ENCODE results near the gene ARHGAP24.

ARHGAP24 gene

DNA sequence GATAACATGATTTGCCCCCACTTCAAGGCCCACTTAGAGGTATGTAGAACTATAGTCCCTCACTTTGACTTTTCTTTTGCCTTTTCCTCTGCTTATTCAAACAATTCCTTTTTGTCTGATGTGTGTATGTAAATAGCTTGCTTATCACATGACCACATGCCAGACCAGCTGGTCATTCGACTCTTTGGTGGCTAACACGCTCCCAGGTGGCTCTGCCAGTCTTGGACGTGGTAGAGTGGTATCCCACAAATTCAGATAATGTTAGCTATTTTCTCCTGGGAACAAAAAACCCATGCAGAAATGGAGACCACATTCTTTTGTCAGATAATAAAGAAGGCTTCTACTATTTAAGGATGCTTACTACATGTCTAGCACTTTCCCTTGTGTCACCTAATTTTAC lies 47.9 kb downstream of the ARHGAP24 start:
- H3K4me1 ChIP-seq (ENCODE audit: control insufficient read depth, low read depth, low read length): no peaks in the 10 kb centered on the region
- DNase-seq: peak; percentile 30
- no peak overlapping the region for H3K56ac ChIP-seq (ENCODE audit: low read length)
- H3K79me2 ChIP-seq (ENCODE audit: control insufficient read depth, insufficient read depth, low read length): no peaks in the 10 kb centered on the region
- no peak overlapping the region for H2AK5ac ChIP-seq (ENCODE audit: low read length)
- no peak overlapping the region for H3K9ac ChIP-seq (ENCODE audit: low read length)
- H4K5ac ChIP-seq (ENCODE audit: low read length): no peak overlapping the region
- no peak overlapping the region for H3K4me3 ChIP-seq (ENCODE audit: low read length)
- no peak overlapping the region for H3K23ac ChIP-seq (ENCODE audit: low read length)
- no peaks in the 10 kb centered on the region for H3K79me1 ChIP-seq (ENCODE audit: low read length)
- no peak overlapping the region for H3K4me2 ChIP-seq (ENCODE audit: low read length)
- H3K36me3 ChIP-seq (ENCODE audit: control insufficient read depth, insufficient read depth, low read length): no peaks in the 10 kb centered on the region
- no peak overlapping the region for H2BK120ac ChIP-seq (ENCODE audit: low read depth, low read length)
- H2BK15ac ChIP-seq (replicated peaks; ENCODE audit: low read depth): no peak overlapping the region
- WGBS (ENCODE audit: extremely low coverage, insufficient coverage, low lambda C conversion rate): no CpG with 5 or more reads among the region's 3 CpGs
- H4K8ac ChIP-seq (ENCODE audit: low read depth, low read length): no peak overlapping the region
- H3K4ac ChIP-seq (ENCODE audit: low read depth, low read length): no peak overlapping the region
- H3K27me3 ChIP-seq (ENCODE audit: insufficient read depth, low read length, poor library complexity): no peaks in the 10 kb centered on the region
- no peak overlapping the region for H3K18ac ChIP-seq (ENCODE audit: low read length)
- H2BK5ac ChIP-seq (ENCODE audit: low read length): no peak overlapping the region
- H3K27ac ChIP-seq (ENCODE audit: low read depth, low read length): no peak overlapping the region

DNA sequence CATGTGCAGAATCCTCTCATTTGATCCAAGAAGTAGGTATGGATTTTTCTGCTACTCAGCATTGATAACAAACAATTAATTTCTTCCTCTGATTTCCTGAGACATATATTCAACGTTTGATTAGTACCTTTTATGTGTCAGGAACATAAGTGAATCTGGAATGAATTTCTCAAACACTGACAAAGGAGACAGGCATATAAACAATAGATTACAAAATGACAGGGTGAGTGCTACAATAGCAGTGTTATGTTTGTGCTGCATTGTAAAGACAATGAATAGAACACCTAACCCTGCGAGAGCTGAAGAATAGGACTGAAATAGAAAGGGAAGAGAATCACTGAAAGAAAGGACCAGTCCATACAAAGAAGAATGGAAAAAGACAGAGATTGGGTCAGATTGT lies 52.9 kb downstream of the ARHGAP24 start:
- Histone ChIP-seq H3K4me1 (ENCODE audit: control insufficient read depth, low read depth, low read length) (no peaks in the 10 kb centered on the region), H3K4ac (ENCODE audit: low read depth, low read length) (no peak overlapping the region), H2AK5ac (ENCODE audit: low read length) (no peak overlapping the region), H3K23ac (ENCODE audit: low read length) (no peak overlapping the region), H3K36me3 (ENCODE audit: control insufficient read depth, insufficient read depth, low read length) (no peaks in the 10 kb centered on the region), H3K27me3 (ENCODE audit: insufficient read depth, low read length, poor library complexity) (no peaks in the 10 kb centered on the region), H3K79me1 (ENCODE audit: low read length) (no peaks in the 10 kb centered on the region), H2BK15ac (replicated peaks; ENCODE audit: low read depth) (no peak overlapping the region), H3K4me2 (ENCODE audit: low read length) (no peak overlapping the region), H3K27ac (ENCODE audit: low read depth, low read length) (no peak overlapping the region), H3K56ac (ENCODE audit: low read length) (no peak overlapping the region), H2BK5ac (ENCODE audit: low read length) (no peak overlapping the region), H3K4me3 (ENCODE audit: low read length) (no peak overlapping the region), H3K18ac (ENCODE audit: low read length) (no peak overlapping the region), H2BK120ac (ENCODE audit: low read depth, low read length) (no peak overlapping the region), H3K79me2 (ENCODE audit: control insufficient read depth, insufficient read depth, low read length) (no peaks in the 10 kb centered on the region), H3K9ac (ENCODE audit: low read length) (no peak overlapping the region), H4K8ac (ENCODE audit: low read depth, low read length) (no peak overlapping the region), H4K5ac (ENCODE audit: low read length) (no peak overlapping the region)
- no peak for DNase-seq
- no CpG with 5 or more reads among the region's 2 CpGs for WGBS (ENCODE audit: extremely low coverage, insufficient coverage, low lambda C conversion rate)

DNA sequence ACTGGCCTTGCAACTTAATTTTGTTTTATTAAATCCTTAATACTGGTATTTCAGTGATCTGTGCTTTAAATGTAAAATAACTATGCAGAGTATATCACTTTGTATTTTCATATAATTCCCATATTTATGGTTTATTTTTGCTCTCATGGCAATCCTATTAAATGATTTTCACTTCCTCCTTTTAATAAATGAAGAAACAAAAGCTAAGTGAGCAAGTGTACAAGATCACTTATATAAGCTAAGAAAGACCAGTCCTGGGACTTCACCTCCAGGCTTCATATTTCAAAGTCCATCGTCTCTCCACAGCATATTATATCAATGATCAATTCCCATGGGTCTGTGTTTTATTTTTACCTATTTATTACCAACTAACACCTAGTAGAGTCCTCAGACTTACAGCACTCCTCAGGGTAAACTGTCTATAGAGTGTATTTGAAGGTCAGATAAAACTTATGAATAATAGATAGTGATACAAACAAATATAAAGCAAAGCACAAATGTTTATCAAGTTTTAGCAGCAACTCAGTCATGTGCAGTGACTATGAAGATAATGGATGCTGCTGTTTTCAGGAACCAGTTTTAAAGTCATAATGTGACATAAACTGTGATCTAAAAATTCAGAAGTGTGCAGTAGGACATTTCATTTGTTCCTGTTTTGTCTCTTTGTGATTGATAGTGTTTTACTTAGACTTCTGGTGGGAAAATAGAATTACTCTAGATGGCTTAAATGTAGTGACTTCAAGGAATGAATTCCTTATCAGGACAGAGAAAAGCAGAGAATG lies 56.8 kb downstream of the ARHGAP24 start:
- Histone ChIP-seq H3K79me2 (ENCODE audit: control insufficient read depth, insufficient read depth, low read length) (no peaks in the 10 kb centered on the region), H3K27me3 (ENCODE audit: insufficient read depth, low read length, poor library complexity) (no peaks in the 10 kb centered on the region), H4K8ac (ENCODE audit: low read depth, low read length) (no peak overlapping the region), H3K79me1 (ENCODE audit: low read length) (no peaks in the 10 kb centered on the region), H2BK15ac (replicated peaks; ENCODE audit: low read depth) (no peak overlapping the region), H3K4me3 (ENCODE audit: low read length) (no peak overlapping the region), H4K5ac (ENCODE audit: low read length) (no peak overlapping the region), H3K4ac (ENCODE audit: low read depth, low read length) (no peak overlapping the region), H2BK5ac (ENCODE audit: low read length) (no peak overlapping the region), H3K56ac (ENCODE audit: low read length) (no peak overlapping the region), H3K9ac (ENCODE audit: low read length) (no peak overlapping the region), H2BK120ac (ENCODE audit: low read depth, low read length) (no peak overlapping the region), H3K27ac (ENCODE audit: low read depth, low read length) (no peak overlapping the region), H3K36me3 (ENCODE audit: control insufficient read depth, insufficient read depth, low read length) (no peaks in the 10 kb centered on the region), H2AK5ac (ENCODE audit: low read length) (no peak overlapping the region), H3K4me1 (ENCODE audit: control insufficient read depth, low read depth, low read length) (no peaks in the 10 kb centered on the region), H3K23ac (ENCODE audit: low read length) (no peak overlapping the region), H3K18ac (ENCODE audit: low read length) (no peak overlapping the region), H3K4me2 (ENCODE audit: low read length) (no peak overlapping the region)
- WGBS (ENCODE audit: extremely low coverage, insufficient coverage, low lambda C conversion rate): no CpG with 5 or more reads among the region's 1 CpG
- DNase-seq: no peak

DNA sequence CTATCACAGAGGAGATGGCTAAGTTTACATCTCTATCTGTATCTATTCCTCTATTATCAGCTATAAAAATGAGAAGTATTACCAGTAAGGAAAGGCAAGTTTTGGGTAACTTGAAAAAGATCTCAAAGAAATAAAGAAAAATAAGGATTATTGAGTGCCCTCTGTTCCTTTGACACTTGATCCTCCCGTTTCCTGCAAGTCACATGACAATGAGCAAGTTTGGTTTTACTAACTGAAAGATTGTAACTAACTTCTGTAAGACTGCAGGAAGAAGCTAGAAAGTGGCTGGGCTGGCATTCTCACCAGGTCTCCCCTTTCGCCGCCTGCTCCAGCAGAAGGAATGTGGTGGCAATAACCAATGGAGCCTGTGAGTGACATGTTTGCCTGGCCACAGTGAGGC lies 59.2 kb downstream of the ARHGAP24 start:
- DNase-seq: no peak
- Histone ChIP-seq H3K27me3 (ENCODE audit: insufficient read depth, low read length, poor library complexity) (no peaks in the 10 kb centered on the region), H2BK5ac (ENCODE audit: low read length) (no peak overlapping the region), H3K4me1 (ENCODE audit: control insufficient read depth, low read depth, low read length) (no peaks in the 10 kb centered on the region), H3K4ac (ENCODE audit: low read depth, low read length) (no peak overlapping the region), H4K5ac (ENCODE audit: low read length) (no peak overlapping the region), H3K79me1 (ENCODE audit: low read length) (no peaks in the 10 kb centered on the region), H2AK5ac (ENCODE audit: low read length) (no peak overlapping the region), H3K4me2 (ENCODE audit: low read length) (no peak overlapping the region), H3K18ac (ENCODE audit: low read length) (no peak overlapping the region), H2BK120ac (ENCODE audit: low read depth, low read length) (no peak overlapping the region), H3K23ac (ENCODE audit: low read length) (no peak overlapping the region), H3K4me3 (ENCODE audit: low read length) (no peak overlapping the region), H3K9ac (ENCODE audit: low read length) (no peak overlapping the region), H3K27ac (ENCODE audit: low read depth, low read length) (no peak overlapping the region), H4K8ac (ENCODE audit: low read depth, low read length) (no peak overlapping the region), H3K56ac (ENCODE audit: low read length) (no peak overlapping the region), H2BK15ac (replicated peaks; ENCODE audit: low read depth) (no peak overlapping the region), H3K36me3 (ENCODE audit: control insufficient read depth, insufficient read depth, low read length) (no peaks in the 10 kb centered on the region), H3K79me2 (ENCODE audit: control insufficient read depth, insufficient read depth, low read length) (no peaks in the 10 kb centered on the region)
- no CpG with 5 or more reads among the region's 3 CpGs for WGBS (ENCODE audit: extremely low coverage, insufficient coverage, low lambda C conversion rate)

DNA sequence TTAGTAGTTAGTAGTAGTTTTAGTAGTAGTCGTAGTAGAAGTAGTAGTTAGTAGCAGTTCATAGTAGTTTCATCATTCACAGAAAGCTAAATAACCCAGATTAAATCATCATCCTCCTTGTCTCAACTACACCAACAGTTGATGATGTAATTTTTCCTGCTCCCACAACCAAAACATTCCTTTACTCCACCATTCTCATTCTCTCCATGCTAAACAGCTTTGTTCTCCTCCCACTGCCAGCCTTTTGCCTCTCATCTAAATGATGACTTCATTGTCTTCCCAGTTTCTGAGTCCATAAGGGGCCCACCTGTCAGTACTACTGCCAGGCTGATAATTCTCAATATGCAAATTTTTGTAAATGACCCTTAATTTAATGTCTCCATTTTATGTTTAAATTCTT lies 68.9 kb downstream of the ARHGAP24 start:
- no peak overlapping the region for H2BK5ac ChIP-seq (ENCODE audit: low read length)
- H3K36me3 ChIP-seq (ENCODE audit: control insufficient read depth, insufficient read depth, low read length): no peaks in the 10 kb centered on the region
- no peak overlapping the region for H3K27ac ChIP-seq (ENCODE audit: low read depth, low read length)
- WGBS (ENCODE audit: extremely low coverage, insufficient coverage, low lambda C conversion rate): 100% methylated on average over 1 of the region's 1 CpG
- H3K79me2 ChIP-seq (ENCODE audit: control insufficient read depth, insufficient read depth, low read length): no peaks in the 10 kb centered on the region
- no peak overlapping the region for H3K56ac ChIP-seq (ENCODE audit: low read length)
- no peak overlapping the region for H2BK15ac ChIP-seq (replicated peaks; ENCODE audit: low read depth)
- H3K27me3 ChIP-seq (ENCODE audit: insufficient read depth, low read length, poor library complexity): no peaks in the 10 kb centered on the region
- H3K9ac ChIP-seq (ENCODE audit: low read length): no peak overlapping the region
- no peak overlapping the region for H3K23ac ChIP-seq (ENCODE audit: low read length)
- no peak overlapping the region for H3K4me3 ChIP-seq (ENCODE audit: low read length)
- H2BK120ac ChIP-seq (ENCODE audit: low read depth, low read length): no peak overlapping the region
- H2AK5ac ChIP-seq (ENCODE audit: low read length): no peak overlapping the region
- H3K18ac ChIP-seq (ENCODE audit: low read length): no peak overlapping the region
- DNase-seq: peak; percentile 84
- H4K5ac ChIP-seq (ENCODE audit: low read length): no peak overlapping the region
- H3K79me1 ChIP-seq (ENCODE audit: low read length): no peaks in the 10 kb centered on the region
- no peak overlapping the region for H3K4me2 ChIP-seq (ENCODE audit: low read length)
- H4K8ac ChIP-seq (ENCODE audit: low read depth, low read length): no peak overlapping the region
- H3K4ac ChIP-seq (ENCODE audit: low read depth, low read length): no peak overlapping the region
- H3K4me1 ChIP-seq (ENCODE audit: control insufficient read depth, low read depth, low read length): no peaks in the 10 kb centered on the region

DNA sequence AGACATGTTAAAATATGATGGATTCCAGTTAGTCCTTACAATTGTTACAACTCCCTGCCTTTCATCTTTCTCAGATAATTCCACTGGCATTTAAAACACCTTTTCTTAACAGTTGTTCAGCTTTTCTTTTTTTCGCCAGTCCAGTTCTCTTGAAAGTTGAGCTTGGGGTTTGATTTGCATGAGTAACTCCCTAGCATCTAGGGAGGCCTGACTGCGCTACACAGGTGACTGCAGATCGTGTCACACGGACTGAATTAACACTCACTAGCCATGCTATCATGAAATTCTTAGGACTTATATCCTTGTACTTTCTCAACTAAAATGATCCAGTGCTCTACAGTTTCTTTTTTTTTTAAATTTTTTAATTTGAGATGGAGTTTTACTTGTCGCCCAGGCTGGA lies 69.8 kb downstream of the ARHGAP24 start:
- no peaks in the 10 kb centered on the region for H3K4me1 ChIP-seq (ENCODE audit: control insufficient read depth, low read depth, low read length)
- H3K4ac ChIP-seq (ENCODE audit: low read depth, low read length): no peak overlapping the region
- H2BK5ac ChIP-seq (ENCODE audit: low read length): no peak overlapping the region
- no peaks in the 10 kb centered on the region for H3K27me3 ChIP-seq (ENCODE audit: insufficient read depth, low read length, poor library complexity)
- DNase-seq: no peak
- H3K4me3 ChIP-seq (ENCODE audit: low read length): no peak overlapping the region
- H3K23ac ChIP-seq (ENCODE audit: low read length): no peak overlapping the region
- H3K27ac ChIP-seq (ENCODE audit: low read depth, low read length): no peak overlapping the region
- no peaks in the 10 kb centered on the region for H3K36me3 ChIP-seq (ENCODE audit: control insufficient read depth, insufficient read depth, low read length)
- H3K79me2 ChIP-seq (ENCODE audit: control insufficient read depth, insufficient read depth, low read length): no peaks in the 10 kb centered on the region
- no peak overlapping the region for H2AK5ac ChIP-seq (ENCODE audit: low read length)
- WGBS (ENCODE audit: extremely low coverage, insufficient coverage, low lambda C conversion rate): no CpG with 5 or more reads among the region's 5 CpGs
- H2BK15ac ChIP-seq (replicated peaks; ENCODE audit: low read depth): no peak overlapping the region
- no peak overlapping the region for H3K9ac ChIP-seq (ENCODE audit: low read length)
- H3K79me1 ChIP-seq (ENCODE audit: low read length): no peaks in the 10 kb centered on the region
- H3K18ac ChIP-seq (ENCODE audit: low read length): no peak overlapping the region
- H3K4me2 ChIP-seq (ENCODE audit: low read length): no peak overlapping the region
- H4K5ac ChIP-seq (ENCODE audit: low read length): no peak overlapping the region
- no peak overlapping the region for H4K8ac ChIP-seq (ENCODE audit: low read depth, low read length)
- H3K56ac ChIP-seq (ENCODE audit: low read length): no peak overlapping the region
- no peak overlapping the region for H2BK120ac ChIP-seq (ENCODE audit: low read depth, low read length)

All from mesendoderm (in vitro differentiated cells).